Effector memory CD8-positive, alpha-beta T cell (primary cell): ENCODE measurements around the gene C10orf105.

ENCODE experiments used
- ATAC-seq: fragments of 150-1000 bp; cut with Tn5 transposase; replicated peaks from 2 replicates; pipeline ENCODE4 v1.10.0; 2021; ENCODE audit warnings: mild to moderate bottlenecking, moderate library complexity
- DNase-seq, 3 experiments: peaks; one replicate each; pipeline ENCODE4 v3.0.0; 2021
- H3K27ac Mint-ChIP-seq, 2 donors: one replicate each; pipeline ENCODE4 v1.8.0; 2022; ENCODE audit warnings: mild to moderate bottlenecking in 2 of 2, mixed read lengths in 2 of 2, moderate library complexity in 2 of 2
- H3K27me3 Mint-ChIP-seq, 2 donors: one replicate each; pipeline ENCODE4 v1.8.0; 2022; ENCODE audit warnings: mixed read lengths in 2 of 2
- H3K36me3 Mint-ChIP-seq: one replicate; pipeline ENCODE4 v1.8.0; 2022; ENCODE audit warnings: mild to moderate bottlenecking, moderate library complexity, mixed read lengths; ENCODE audit not compliant: insufficient read depth
- H3K4me1 Mint-ChIP-seq, 2 donors: one replicate each; pipeline ENCODE4 v1.8.0; 2022; ENCODE audit warnings: low read depth in 2 of 2, mixed read lengths in 2 of 2
- H3K4me3 Mint-ChIP-seq, 2 donors: one replicate each; pipeline ENCODE4 v1.8.0; 2022; ENCODE audit warnings: mild to moderate bottlenecking in 2 of 2, mixed read lengths in 2 of 2, moderate library complexity in 2 of 2
- H3K9me3 Mint-ChIP-seq, 2 donors: one replicate each; pipeline ENCODE4 v1.8.0; 2022; ENCODE audit warnings: mixed read lengths in 2 of 2

Gene C10orf105

GRCh38 chr10:71756311-71757191 lies 37.0 kb upstream of the C10orf105 start:
- Mint-ChIP-seq H3K9me3 (no peaks in the 10 kb centered on the region), H3K27ac (peak overlapping the region; percentile 44 to 92), H3K4me1 (peaks cover 56 to 66% of the 10 kb centered on the region in 2 donors), H3K27me3 (no peaks in the 10 kb centered on the region), H3K4me3 (peak overlapping the region; percentile 29 to 59), H3K36me3 (peaks cover 87% of the 10 kb centered on the region)
- no peak for DNase-seq
- peak; percentile 70 for ATAC-seq

DNA sequence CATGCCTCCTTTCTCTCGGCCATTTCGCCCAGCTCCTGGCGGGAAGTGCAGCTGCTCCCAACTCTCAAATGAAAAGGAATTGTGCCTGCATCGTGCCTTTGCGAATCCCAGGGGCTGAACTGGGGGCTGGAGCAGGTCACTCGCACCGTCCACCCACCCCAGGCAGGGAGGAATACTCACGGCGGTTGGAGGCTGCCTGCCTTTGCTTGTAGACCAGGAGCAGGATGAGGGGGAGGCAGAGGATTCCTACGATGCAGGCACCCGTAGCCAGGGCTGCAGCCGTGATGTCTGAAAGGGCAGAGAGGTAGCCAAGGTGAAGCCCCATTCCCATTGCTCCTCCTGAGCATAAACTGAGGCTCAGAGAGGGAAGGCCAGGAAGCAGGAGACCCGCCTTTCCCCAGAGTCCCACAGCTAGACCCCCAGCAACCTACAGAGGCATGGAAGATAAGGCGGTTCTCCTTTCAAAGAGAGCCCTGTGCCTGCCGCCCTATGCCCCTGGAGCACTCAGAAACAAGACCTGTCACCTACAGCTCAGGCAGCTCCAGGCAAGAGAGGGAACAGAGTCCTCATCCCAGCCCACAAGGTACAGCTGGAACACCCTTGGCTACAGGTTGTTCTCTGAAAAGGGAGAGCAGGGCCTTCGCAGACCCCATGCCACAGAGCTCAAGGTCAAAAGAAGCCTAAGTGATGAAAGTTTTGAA lies 35.8 kb upstream of the C10orf105 start:
- H3K36me3 Mint-ChIP-seq = peaks cover 84% of the 10 kb centered on the region
- no peaks in the 10 kb centered on the region for H3K27me3 Mint-ChIP-seq
- peak overlapping the region; percentile 49 to 73 for H3K27ac Mint-ChIP-seq
- DNase-seq = no peak
- H3K4me3 Mint-ChIP-seq = no peak overlapping the region
- ATAC-seq = no peak
- peaks cover 51 to 63% of the 10 kb centered on the region in 2 donors for H3K4me1 Mint-ChIP-seq
- no peaks in the 10 kb centered on the region for H3K9me3 Mint-ChIP-seq

GRCh38 chr10:71754562-71754961 lies 35.0 kb upstream of the C10orf105 start:
- Mint-ChIP-seq H3K4me1 (peaks cover 57 to 69% of the 10 kb centered on the region in 2 donors), H3K4me3 (no peak overlapping the region), H3K27me3 (no peaks in the 10 kb centered on the region), H3K27ac (peak overlapping the region; percentile 49 to 81), H3K9me3 (no peaks in the 10 kb centered on the region), H3K36me3 (peaks cover 87% of the 10 kb centered on the region)
- ATAC-seq (no peak), DNase-seq (no peak)

DNA sequence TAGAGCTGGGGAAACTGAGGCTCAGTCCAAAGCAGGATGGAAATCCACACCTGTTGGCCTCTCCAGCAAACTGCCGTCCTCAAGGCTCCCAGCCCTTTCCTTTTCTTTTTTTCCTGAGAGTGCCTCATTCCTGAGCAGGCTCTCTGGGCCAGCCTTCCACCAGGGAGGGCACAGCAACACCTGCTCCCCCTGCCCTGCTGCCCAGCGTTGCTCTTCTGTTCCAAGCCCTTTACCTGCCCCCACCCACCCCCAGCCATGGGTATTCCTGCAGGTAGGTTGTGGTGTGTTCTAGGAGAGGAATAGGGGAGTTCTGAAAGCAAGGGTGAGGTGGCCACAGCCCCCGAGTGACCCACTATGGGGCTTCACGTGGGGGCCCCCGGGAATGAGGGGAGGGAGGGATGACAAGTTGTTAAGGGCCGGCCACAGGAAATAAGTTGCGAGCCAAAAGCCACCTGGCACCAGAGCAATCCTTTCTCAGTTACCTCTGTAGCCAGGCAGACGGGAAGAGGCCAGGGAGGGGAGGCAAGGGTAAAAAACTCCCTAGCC lies 34.5 kb upstream of the C10orf105 start:
- Mint-ChIP-seq H3K4me1 (peaks cover 60 to 74% of the 10 kb centered on the region in 2 donors), H3K4me3 (peak overlapping the region in 1 of 2 donors; percentile 65), H3K36me3 (peaks cover 88% of the 10 kb centered on the region)

GRCh38 chr10:71753091-71753959 lies 33.7 kb upstream of the C10orf105 start:
- no peaks in the 10 kb centered on the region for H3K9me3 Mint-ChIP-seq
- peaks cover 61 to 81% of the 10 kb centered on the region in 2 donors for H3K4me1 Mint-ChIP-seq
- peaks cover 88% of the 10 kb centered on the region for H3K36me3 Mint-ChIP-seq
- no peaks in the 10 kb centered on the region for H3K27me3 Mint-ChIP-seq
- peak overlapping the region in 1 of 2 donors; percentile 65 for H3K4me3 Mint-ChIP-seq
- peak overlapping the region; percentile 87 to 90 for H3K27ac Mint-ChIP-seq
- no peak for ATAC-seq
- no peak for DNase-seq

More for the DNA sequence above, 34.5 kb upstream of the C10orf105 start:
- no peak for ATAC-seq
- no peak for DNase-seq
- Mint-ChIP-seq H3K9me3 (no peaks in the 10 kb centered on the region), H3K27me3 (no peaks in the 10 kb centered on the region), H3K27ac (peak overlapping the region; percentile 49 to 81)

GRCh38 chr10:71752391-71753090 lies 33.0 kb upstream of the C10orf105 start:
- Mint-ChIP-seq H3K27ac (peak overlapping the region; percentile 87 to 90), H3K36me3 (peaks cover 88% of the 10 kb centered on the region), H3K9me3 (no peaks in the 10 kb centered on the region), H3K4me1 (peaks cover 65 to 79% of the 10 kb centered on the region in 2 donors), H3K4me3 (peak overlapping the region; percentile 15 to 65), H3K27me3 (no peaks in the 10 kb centered on the region)
- ATAC-seq (no peak), DNase-seq (no peak)

DNA sequence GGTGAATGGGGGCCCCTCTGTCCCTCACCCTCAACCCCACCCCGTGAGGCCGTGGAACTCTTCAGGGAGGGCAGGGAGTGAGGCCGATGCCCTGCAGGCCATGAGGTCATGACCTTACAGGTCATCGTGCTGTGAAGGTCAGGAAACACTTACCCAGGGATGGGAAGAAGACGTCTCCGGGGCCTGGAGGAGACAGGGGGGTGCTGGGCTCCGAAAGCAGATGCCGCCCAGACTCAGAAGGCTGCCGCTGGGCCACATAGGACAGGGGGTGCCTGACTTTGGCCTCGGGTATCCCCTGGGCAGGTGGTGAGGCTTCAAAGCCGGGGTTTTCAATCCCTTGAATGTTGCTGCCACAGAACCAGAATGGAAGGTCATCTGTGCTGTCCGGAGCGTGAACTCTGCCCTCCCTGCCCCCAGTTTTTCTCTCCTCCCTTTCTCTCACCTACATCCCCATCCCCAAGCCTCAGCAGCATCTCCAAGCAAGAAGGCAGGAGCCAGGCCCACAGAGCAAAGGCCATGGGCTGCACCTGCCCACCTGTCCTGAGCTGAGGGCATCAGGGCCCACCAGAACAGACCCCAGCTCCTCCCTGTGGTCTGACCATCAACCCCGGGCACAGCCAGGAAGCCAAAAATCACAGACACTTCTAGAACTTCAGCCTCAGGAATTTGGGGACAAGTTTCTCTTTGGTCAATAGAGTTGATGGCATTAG lies 32.1 kb upstream of the C10orf105 start:
- H3K9me3 Mint-ChIP-seq = no peaks in the 10 kb centered on the region
- H3K4me1 Mint-ChIP-seq = peaks cover 68 to 82% of the 10 kb centered on the region in 2 donors
- DNase-seq = no peak
- ATAC-seq = no peak
- peak overlapping the region; percentile 15 to 65 for H3K4me3 Mint-ChIP-seq
- H3K27me3 Mint-ChIP-seq = no peaks in the 10 kb centered on the region
- H3K36me3 Mint-ChIP-seq = peaks cover 94% of the 10 kb centered on the region
- peak overlapping the region; percentile 87 to 90 for H3K27ac Mint-ChIP-seq

DNA sequence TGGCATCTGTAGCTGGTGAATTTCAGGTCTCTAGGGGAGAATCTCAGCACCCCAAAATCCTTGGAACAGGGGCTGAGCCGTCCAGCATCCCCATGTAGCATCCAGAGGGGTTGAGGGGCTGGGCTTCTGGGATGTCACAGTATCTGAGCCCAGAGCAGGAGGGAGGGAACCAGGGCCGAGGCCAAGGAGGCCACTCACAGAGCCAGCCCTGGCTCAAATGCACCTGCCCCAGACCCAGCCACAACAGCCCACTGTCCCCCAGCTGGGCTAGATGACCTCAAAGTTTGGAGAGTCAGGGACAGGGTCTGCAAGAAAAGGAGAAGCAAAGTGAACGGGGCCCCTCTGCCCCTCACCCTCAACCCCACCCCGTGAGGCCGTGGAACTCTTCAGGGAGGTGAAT lies 31.4 kb upstream of the C10orf105 start:
- ATAC-seq = no peak
- H3K27ac Mint-ChIP-seq = peak overlapping the region in 1 of 2 donors; percentile 90
- peaks cover 71 to 82% of the 10 kb centered on the region in 2 donors for H3K4me1 Mint-ChIP-seq
- no peaks in the 10 kb centered on the region for H3K27me3 Mint-ChIP-seq
- no peak for DNase-seq
- peaks cover 94% of the 10 kb centered on the region for H3K36me3 Mint-ChIP-seq
- H3K4me3 Mint-ChIP-seq = peak overlapping the region; percentile 37 to 71
- H3K9me3 Mint-ChIP-seq = no peaks in the 10 kb centered on the region

GRCh38 chr10:71750124-71750841 lies 30.7 kb upstream of the C10orf105 start:
- peak overlapping the region; percentile 90 to 95 for H3K27ac Mint-ChIP-seq
- peaks cover 94% of the 10 kb centered on the region for H3K36me3 Mint-ChIP-seq
- no peak for ATAC-seq
- peak overlapping the region; percentile 37 to 71 for H3K4me3 Mint-ChIP-seq
- H3K27me3 Mint-ChIP-seq = no peaks in the 10 kb centered on the region
- DNase-seq = no peak
- peaks cover 77 to 89% of the 10 kb centered on the region in 2 donors for H3K4me1 Mint-ChIP-seq
- no peaks in the 10 kb centered on the region for H3K9me3 Mint-ChIP-seq

DNA sequence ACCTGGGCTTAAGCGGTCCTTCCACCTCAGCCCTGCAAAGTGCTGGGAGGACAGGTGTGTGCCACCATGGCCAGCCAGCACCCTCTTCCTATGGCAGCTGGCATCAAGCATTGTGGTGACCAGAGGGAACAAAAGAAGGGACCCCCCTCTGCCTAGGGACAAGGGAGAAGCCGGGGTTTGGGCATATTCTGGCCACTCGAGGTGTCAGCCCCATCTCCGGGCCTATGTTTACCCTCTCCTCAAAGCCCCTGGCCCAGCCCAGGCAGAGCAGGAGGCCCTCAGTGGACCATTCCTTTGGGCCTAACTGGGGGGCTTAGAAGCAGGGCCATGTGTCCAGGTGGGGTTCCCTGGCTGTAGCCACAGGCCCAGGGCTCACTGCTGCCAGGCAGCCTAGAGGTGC lies 29.8 kb upstream of the C10orf105 start:
- no peaks in the 10 kb centered on the region for H3K27me3 Mint-ChIP-seq
- ATAC-seq (no peak), DNase-seq (no peak)
- H3K27ac Mint-ChIP-seq = peak overlapping the region; percentile 90 to 95
- H3K9me3 Mint-ChIP-seq = no peaks in the 10 kb centered on the region
- H3K4me3 Mint-ChIP-seq = peak overlapping the region; percentile 71 to 82
- peaks cover 82 to 92% of the 10 kb centered on the region in 2 donors for H3K4me1 Mint-ChIP-seq
- H3K36me3 Mint-ChIP-seq = peaks cover 85% of the 10 kb centered on the region

DNA sequence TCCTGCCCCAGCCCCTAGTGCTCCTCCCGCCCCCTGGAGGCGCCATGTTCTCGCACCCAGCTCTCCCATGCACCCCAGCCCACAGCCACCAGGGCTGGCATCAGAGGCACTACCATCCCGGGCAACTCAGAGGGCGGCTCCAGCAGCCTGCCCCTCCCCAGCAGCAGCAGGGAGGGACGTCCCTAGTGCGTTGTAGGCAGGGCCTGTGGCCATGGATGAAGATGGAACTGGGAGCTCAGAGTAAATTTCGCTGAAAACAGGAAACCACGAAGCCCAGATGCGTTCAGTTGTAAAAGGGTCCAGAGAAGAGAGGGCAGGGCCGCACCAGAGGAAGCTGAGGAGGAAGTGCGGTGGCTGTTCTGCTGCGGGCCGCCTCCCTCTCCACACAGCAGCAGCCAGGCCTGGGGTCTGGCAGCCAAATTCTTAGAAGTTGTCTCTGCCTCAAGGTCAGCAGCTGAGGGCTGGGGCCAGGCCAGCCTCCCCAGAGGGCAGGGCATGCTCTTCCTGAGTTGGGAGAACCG lies 29.2 kb upstream of the C10orf105 start:
- Mint-ChIP-seq H3K36me3 (peaks cover 78% of the 10 kb centered on the region), H3K4me3 (peak overlapping the region; percentile 71 to 82), H3K27me3 (no peaks in the 10 kb centered on the region), H3K27ac (peak overlapping the region; percentile 90 to 95), H3K4me1 (peaks cover 77 to 90% of the 10 kb centered on the region in 2 donors), H3K9me3 (no peaks in the 10 kb centered on the region)
- DNase-seq (peak; percentile 65 to 68 (median 67)), ATAC-seq (peak; percentile 83)
